Duodenal mucosa (tissue), 2 donors: ENCODE data around the gene NELFCD.

Experiments used
- H3K27ac ChIP-seq: one replicate; pipeline ENCODE4 v1.7.0; 2013; ENCODE audit warnings: low read depth, low read length
- H3K27me3 ChIP-seq, 2 donors: one replicate each; pipeline ENCODE4 v1.7.0; 2013; ENCODE audit warnings: low read length in 2 of 2, control low read depth in 1 of 2; ENCODE audit not compliant: insufficient read depth in 2 of 2, control insufficient read depth in 1 of 2
- H3K36me3 ChIP-seq, 2 donors: one replicate each; pipeline ENCODE4 v1.7.0; 2013; ENCODE audit warnings: low read length in 2 of 2, control low read depth in 1 of 2; ENCODE audit not compliant: insufficient read depth in 2 of 2, control insufficient read depth in 1 of 2
- H3K4me1 ChIP-seq, 2 donors: one replicate each; pipeline ENCODE4 v1.7.0; 2013; ENCODE audit warnings: low read length in 2 of 2, control low read depth in 1 of 2; ENCODE audit not compliant: insufficient read depth in 2 of 2, control insufficient read depth in 1 of 2
- H3K4me3 ChIP-seq, 2 donors: one replicate each; pipeline ENCODE4 v1.7.0; 2013; ENCODE audit warnings: low read length in 2 of 2, low read depth in 1 of 2
- H3K9ac ChIP-seq, 2 donors: one replicate each; pipeline ENCODE4 v1.7.0; 2013; ENCODE audit warnings: low read length in 2 of 2, low read depth in 1 of 2
- H3K9me3 ChIP-seq, 2 donors: one replicate each; pipeline ENCODE4 v1.7.0; 2013; ENCODE audit warnings: low read length in 2 of 2, control low read depth in 1 of 2; ENCODE audit not compliant: control insufficient read depth in 1 of 2

NELFCD gene

GRCh38 chr20:58985656-58986055 lies 4.6 kb downstream of the NELFCD start:
- Histone ChIP-seq H3K9me3 (no peaks in the 10 kb centered on the region), H3K4me3 (no peak overlapping the region), H3K4me1 (peaks cover 15 to 22% of the 10 kb centered on the region in 2 donors), H3K9ac (no peak overlapping the region), H3K27ac (no peak overlapping the region), H3K36me3 (peaks cover 35 to 44% of the 10 kb centered on the region in 2 donors), H3K27me3 (no peaks in the 10 kb centered on the region)

- no peak overlapping the region for H3K4me3 ChIP-seq
- H3K27me3 ChIP-seq = no peaks in the 10 kb centered on the region
- no peak overlapping the region for H3K27ac ChIP-seq
- H3K9me3 ChIP-seq = no peaks in the 10 kb centered on the region
- H3K9ac ChIP-seq = no peak overlapping the region
- peaks cover 43 to 52% of the 10 kb centered on the region in 2 donors for H3K36me3 ChIP-seq
- peaks cover 15 to 22% of the 10 kb centered on the region in 2 donors for H3K4me1 ChIP-seq
Measured at GRCh38 chr20:58986286-58986967, 5.4 kb downstream of the NELFCD start.

- H3K4me1 ChIP-seq = peaks cover 15 to 18% of the 10 kb centered on the region in 2 donors
- no peak overlapping the region for H3K4me3 ChIP-seq
- H3K36me3 ChIP-seq = peaks cover 47 to 58% of the 10 kb centered on the region in 2 donors
- no peaks in the 10 kb centered on the region for H3K27me3 ChIP-seq
- H3K9me3 ChIP-seq = no peaks in the 10 kb centered on the region
- H3K27ac ChIP-seq = no peak overlapping the region
- H3K9ac ChIP-seq = no peak overlapping the region
Measured at GRCh38 chr20:58986968-58987517, 6.0 kb downstream of the NELFCD start.

GRCh38 chr20:58987790-58988564 lies 6.9 kb downstream of the NELFCD start:
- no peak overlapping the region for H3K27ac ChIP-seq
- no peaks in the 10 kb centered on the region for H3K27me3 ChIP-seq
- no peak overlapping the region for H3K9ac ChIP-seq
- no peak overlapping the region for H3K4me3 ChIP-seq
- no peaks in the 10 kb centered on the region for H3K9me3 ChIP-seq
- peaks cover 56 to 67% of the 10 kb centered on the region in 2 donors for H3K36me3 ChIP-seq
- peaks cover 7 to 9% of the 10 kb centered on the region in 2 donors for H3K4me1 ChIP-seq

GRCh38 chr20:58988565-58988882 lies 7.5 kb downstream of the NELFCD start:
- Histone ChIP-seq H3K9me3 (no peaks in the 10 kb centered on the region), H3K27me3 (no peaks in the 10 kb centered on the region), H3K4me1 (peaks cover 7 to 9% of the 10 kb centered on the region in 2 donors), H3K4me3 (no peak overlapping the region), H3K9ac (no peak overlapping the region), H3K27ac (no peak overlapping the region), H3K36me3 (peaks cover 62 to 73% of the 10 kb centered on the region in 2 donors)

- Histone ChIP-seq H3K4me1 (peaks cover under 1 to 3% of the 10 kb centered on the region in 2 donors), H3K4me3 (no peak overlapping the region), H3K9ac (no peak overlapping the region), H3K27me3 (no peaks in the 10 kb centered on the region), H3K27ac (no peak overlapping the region), H3K9me3 (no peaks in the 10 kb centered on the region), H3K36me3 (peaks cover 67 to 79% of the 10 kb centered on the region in 2 donors)
Measured at GRCh38 chr20:58989196-58989595, 8.1 kb downstream of the NELFCD start.

- Histone ChIP-seq H3K4me3 (no peak overlapping the region), H3K9me3 (no peaks in the 10 kb centered on the region), H3K9ac (no peak overlapping the region), H3K36me3 (peaks cover 79 to 96% of the 10 kb centered on the region in 2 donors), H3K4me1 (no peaks in the 10 kb centered on the region), H3K27me3 (no peaks in the 10 kb centered on the region), H3K27ac (no peak overlapping the region)
Measured at GRCh38 chr20:58990651-58991445, 9.8 kb downstream of the NELFCD start.

- no peak overlapping the region for H3K9ac ChIP-seq
- no peaks in the 10 kb centered on the region for H3K4me1 ChIP-seq
- H3K36me3 ChIP-seq = peaks cover 86 to 99% of the 10 kb centered on the region in 2 donors
- H3K4me3 ChIP-seq = no peak overlapping the region
- no peak overlapping the region for H3K27ac ChIP-seq
- H3K9me3 ChIP-seq = no peaks in the 10 kb centered on the region
- no peaks in the 10 kb centered on the region for H3K27me3 ChIP-seq
Measured at GRCh38 chr20:58991715-58992114, 10.7 kb downstream of the NELFCD start.

GRCh38 chr20:58992911-58993310 lies 11.9 kb downstream of the NELFCD start:
- Histone ChIP-seq H3K27ac (no peak overlapping the region), H3K36me3 (peaks cover 86 to 96% of the 10 kb centered on the region in 2 donors), H3K4me3 (no peak overlapping the region), H3K27me3 (no peaks in the 10 kb centered on the region), H3K9me3 (no peaks in the 10 kb centered on the region), H3K9ac (no peak overlapping the region), H3K4me1 (no peaks in the 10 kb centered on the region)
